Measurements from ENCODE around the gene PANK4. TPM values are rescaled to one million over a fixed set of nuclear protein-coding genes. Genes with fewer than 3 reads are reported as not detected.

Gene PANK4
- total RNA-seq, 1 experiment from 2014 or later: 32.2 TPM

DNA sequence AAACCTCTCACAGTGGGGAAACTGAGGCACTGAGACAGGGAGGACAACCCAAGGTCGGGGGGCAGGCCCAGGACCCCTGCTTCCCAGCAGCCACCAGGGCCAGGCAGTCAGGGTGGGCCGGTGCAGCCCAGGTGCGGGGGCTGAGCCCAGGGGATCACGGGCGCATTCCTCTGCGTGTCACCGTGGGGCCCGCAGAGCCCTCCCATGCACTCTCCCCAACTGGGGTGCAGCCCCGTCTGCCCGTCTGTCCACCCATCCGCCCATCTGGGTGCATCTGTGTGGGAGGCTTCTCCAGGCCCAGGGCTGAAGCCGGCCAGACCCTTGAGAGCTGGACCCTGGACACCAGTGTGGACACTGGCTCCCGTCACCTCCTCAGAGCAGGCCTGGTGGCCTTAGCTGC lies 53.2 kb downstream of the PANK4 start:
- Histone ChIP-seq H3K18ac (ENCODE audit: insufficient read length, low read depth, low read length) (no peak overlapping the region), H2AFZ (ENCODE audit: low read length) (no peak overlapping the region), H3K56ac (ENCODE audit: insufficient read length, low read depth, low read length) (no peak overlapping the region), H3T11ph (ENCODE audit: low read length) (no peak overlapping the region), H2BK5ac (ENCODE audit: insufficient read length, low read length) (no peak overlapping the region), H3K9ac (ENCODE audit: extremely low read depth, insufficient read length, low read length) (no peak overlapping the region), H3K23ac (ENCODE audit: insufficient read length, low read depth, low read length) (no peak overlapping the region), H3K23me2 (ENCODE audit: insufficient read length, low read depth, low read length, poor library complexity, severe bottlenecking) (no peaks in the 10 kb centered on the region), H2BK12ac (ENCODE audit: insufficient read length, low read depth, low read length) (no peak overlapping the region), H2BK20ac (ENCODE audit: low read depth, low read length, poor library complexity, severe bottlenecking) (no peak overlapping the region), H2BK120ac (ENCODE audit: low read depth, low read length, poor library complexity, severe bottlenecking) (no peak overlapping the region), H4K91ac (ENCODE audit: insufficient read length, low read depth, low read length) (no peak overlapping the region), H3K27ac (ENCODE audit: insufficient read length, low read depth, low read length) (no peak overlapping the region), H2AK5ac (ENCODE audit: insufficient read length, low read length) (no peak overlapping the region), H4K20me1 (ENCODE audit: control insufficient read depth, insufficient read depth, insufficient read length) (peaks cover 3% of the 10 kb centered on the region), H3K79me2 (ENCODE audit: insufficient read depth, low read length) (no peaks in the 10 kb centered on the region), H3K9me3 (ENCODE audit: control insufficient read depth, low read depth, low read length) (no peaks in the 10 kb centered on the region), H3K4ac (ENCODE audit: low read depth, low read length) (no peak overlapping the region), H4K5ac (ENCODE audit: insufficient read length, low read depth, low read length) (no peak overlapping the region), H3K27me3 (ENCODE audit: insufficient read depth, low read length) (no peaks in the 10 kb centered on the region), H3K79me1 (ENCODE audit: insufficient read depth, low read depth, low read length, poor library complexity, severe bottlenecking) (no peaks in the 10 kb centered on the region), H3K14ac (ENCODE audit: insufficient read depth, low read length) (no peak overlapping the region), H3K4me1 (ENCODE audit: insufficient read depth, low read length) (no peaks in the 10 kb centered on the region), H3K4me2 (ENCODE audit: insufficient read depth, insufficient read length, low read length) (no peak overlapping the region), H4K8ac (replicated peaks; ENCODE audit: insufficient read length, low read depth, low read length) (no peak overlapping the region), H2BK15ac (ENCODE audit: low read depth, low read length) (no peak overlapping the region)
- H3K36me3 Mint-ChIP-seq (ENCODE audit: insufficient read depth in 1 of 3, low read depth in 3 of 3): no peaks in the 10 kb centered on the region
- no peaks in the 10 kb centered on the region for H3K9me3 Mint-ChIP-seq
- no peak for DNase-seq
- TF ChIP-seq CTCF (conservative IDR thresholded peaks at IDR 0.05): no peak
- H3K27ac Mint-ChIP-seq: no peak overlapping the region
- H3K4me1 Mint-ChIP-seq: peaks cover 0 to 14% of the 10 kb centered on the region in 2 experiments; a peak in 2 of 4 replicates
- no peak overlapping the region for H3K4me3 Mint-ChIP-seq
- peaks cover 10% of the 10 kb centered on the region for H3K27me3 Mint-ChIP-seq (ENCODE audit: low read depth)
- no CpG with 5 or more reads among the region's 13 CpGs for WGBS (ENCODE audit: extremely low coverage, insufficient read length, low lambda C conversion rate)
